Esophagus muscularis mucosa (tissue), 4 donors: ENCODE data around the gene G6PD.

Source experiments
- EP300 ChIP-seq: sonication (generic); formaldehyde crosslinking; IDR thresholded peaks from one replicate; pipeline ENCODE4 v1.6.1; 2017; ENCODE audit warnings: antibody characterized with exemption
- POLR2A ChIP-seq: fragments of 450-650 bp; IDR thresholded peaks from one replicate; pipeline ENCODE4 v1.6.1; 2017; ENCODE audit warnings: antibody characterized with exemption, moderate library complexity, mild to moderate bottlenecking, low read depth
- POLR2AphosphoS5 ChIP-seq, 2 donors: sonication (generic); formaldehyde crosslinking; IDR thresholded peaks; one replicate each; pipeline ENCODE4 v1.6.1; 2017; ENCODE audit warnings: antibody characterized with exemption in 2 of 2
- TF ChIP-seq, protein P1 (sequence below), 3 experiments: fragments of 200-600 bp in 2 of 3; fragments of 450-650 bp in 1 of 3; sonication (generic) in 2 of 3; IDR thresholded peaks; one replicate each; pipeline ENCODE4 v1.5.1; 2017 to 2019; ENCODE audit warnings: antibody characterized with exemption in 3 of 3, mild to moderate bottlenecking in 2 of 3, moderate library complexity in 1 of 3

DNA sequence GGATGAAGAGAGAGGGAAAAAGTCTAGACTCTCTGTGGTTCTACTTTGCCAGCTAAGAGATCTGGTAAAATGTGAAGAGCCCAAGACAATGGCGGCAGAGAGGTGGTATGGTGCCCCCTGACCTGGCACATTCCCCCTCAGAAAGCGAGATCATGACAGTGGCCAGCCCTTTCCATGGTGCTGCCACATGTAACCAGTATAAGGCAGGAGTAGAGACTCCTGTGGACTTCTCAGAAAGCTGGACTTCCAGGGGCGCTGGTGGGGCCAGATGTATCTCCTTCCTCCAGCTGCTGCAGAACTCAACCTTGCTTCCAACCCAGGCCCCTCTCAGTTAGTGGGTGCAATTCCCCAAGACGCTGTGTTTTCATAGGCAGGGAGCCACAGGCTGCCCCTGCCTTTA is 47.8 kb upstream of the G6PD start:
- TF ChIP-seq, protein P1, sequence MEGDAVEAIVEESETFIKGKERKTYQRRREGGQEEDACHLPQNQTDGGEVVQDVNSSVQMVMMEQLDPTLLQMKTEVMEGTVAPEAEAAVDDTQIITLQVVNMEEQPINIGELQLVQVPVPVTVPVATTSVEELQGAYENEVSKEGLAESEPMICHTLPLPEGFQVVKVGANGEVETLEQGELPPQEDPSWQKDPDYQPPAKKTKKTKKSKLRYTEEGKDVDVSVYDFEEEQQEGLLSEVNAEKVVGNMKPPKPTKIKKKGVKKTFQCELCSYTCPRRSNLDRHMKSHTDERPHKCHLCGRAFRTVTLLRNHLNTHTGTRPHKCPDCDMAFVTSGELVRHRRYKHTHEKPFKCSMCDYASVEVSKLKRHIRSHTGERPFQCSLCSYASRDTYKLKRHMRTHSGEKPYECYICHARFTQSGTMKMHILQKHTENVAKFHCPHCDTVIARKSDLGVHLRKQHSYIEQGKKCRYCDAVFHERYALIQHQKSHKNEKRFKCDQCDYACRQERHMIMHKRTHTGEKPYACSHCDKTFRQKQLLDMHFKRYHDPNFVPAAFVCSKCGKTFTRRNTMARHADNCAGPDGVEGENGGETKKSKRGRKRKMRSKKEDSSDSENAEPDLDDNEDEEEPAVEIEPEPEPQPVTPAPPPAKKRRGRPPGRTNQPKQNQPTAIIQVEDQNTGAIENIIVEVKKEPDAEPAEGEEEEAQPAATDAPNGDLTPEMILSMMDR (IDR thresholded peaks at IDR 0.05): no peak
- TF ChIP-seq EP300 (no peak), POLR2AphosphoS5 (IDR thresholded peaks at IDR 0.05) (no peak), POLR2A (no peak)
